IMR-90 (cell line): ENCODE data around the gene MAEL. TPM values are rescaled to one million over a fixed set of nuclear protein-coding genes. Genes with fewer than 3 reads are reported as not detected.

Experiments used
- ATAC-seq: fragments of 200-7000 bp; cut with Tn5 transposase; 2 replicates; pipeline ENCODE4 v1.9.1; 2020; ENCODE audit warnings: low read depth, mild to moderate bottlenecking, moderate library complexity
- BruUV-seq: library from RNA; stranded (reverse); fragments of 400-500 nt; replicated peaks from 2 replicates; lab custom pipeline; 2021; lab: Mats Ljungman, UMichigan
- CTCF ChIA-PET: fragments of 300-600 bp; formaldehyde crosslinking; extraction: SDS; loops from one replicate; lab custom pipeline; 2021; ENCODE audit warnings: antibody characterized with exemption; lab: Yijun Ruan, JAX
- POLR2A ChIA-PET: fragments of 300-600 bp; sonication (Branson Sonifier 250); formaldehyde crosslinking; loops from one replicate; lab custom pipeline; 2022; ENCODE audit warnings: antibody characterized with exemption; ENCODE audit not compliant: unreplicated experiment; lab: Charles Lee
- DNase-seq: peaks from one replicate; pipeline ENCODE4 v3.0.0; 2013
- H2AFZ ChIP-seq: replicated peaks from 2 replicates; pipeline ENCODE3; 2013; ENCODE audit warnings: low read length, mild to moderate bottlenecking; ENCODE audit not compliant: poor library complexity
- H2AK5ac ChIP-seq: 2 replicates; pipeline ENCODE4 v1.6.1; 2013; ENCODE audit warnings: low read depth, low read length, inconsistent platforms
- H2AK9ac ChIP-seq: replicated peaks from 2 replicates; pipeline ENCODE3; 2013; ENCODE audit warnings: mild to moderate bottlenecking, low read depth, low read length, moderate library complexity; ENCODE audit not compliant: poor library complexity
- H2BK120ac ChIP-seq: 2 replicates; pipeline ENCODE4 v1.6.1; 2013; ENCODE audit warnings: low read depth, low read length, inconsistent platforms
- H2BK15ac ChIP-seq: 3 replicates; pipeline ENCODE4 v1.6.1; 2013; ENCODE audit warnings: low read depth, low read length, inconsistent platforms
- H2BK20ac ChIP-seq: 2 replicates; pipeline ENCODE4 v1.6.1; 2013; ENCODE audit warnings: low read depth, mild to moderate bottlenecking, inconsistent platforms, low read length, moderate library complexity
- H2BK5ac ChIP-seq: 2 replicates; pipeline ENCODE4 v1.6.1; 2013; ENCODE audit warnings: mild to moderate bottlenecking, low read depth, low read length, inconsistent platforms; ENCODE audit not compliant: poor library complexity, severe bottlenecking
- H3K14ac ChIP-seq: replicated peaks from 2 replicates; pipeline ENCODE4 v1.6.1; 2013; ENCODE audit warnings: low read depth, low read length, inconsistent platforms
- H3K18ac ChIP-seq: 2 replicates; pipeline ENCODE4 v1.6.1; 2013; ENCODE audit warnings: low read depth, low read length, control low read depth
- H3K23ac ChIP-seq: 2 replicates; pipeline ENCODE4 v1.6.1; 2013; ENCODE audit warnings: low read depth, low read length, inconsistent platforms
- H3K27ac ChIP-seq: 2 replicates; pipeline ENCODE4 v1.5.1; 2013; ENCODE audit warnings: mild to moderate bottlenecking, control low read depth, low read length; ENCODE audit not compliant: insufficient read depth
- H3K27me3 ChIP-seq: 2 replicates; pipeline ENCODE4 v1.6.1; 2013; ENCODE audit warnings: low read length; ENCODE audit not compliant: control insufficient read depth, insufficient read depth
- H3K36me3 ChIP-seq: 2 replicates; pipeline ENCODE4 v1.6.1; 2013; ENCODE audit warnings: low read length, mixed read lengths; ENCODE audit not compliant: control insufficient read depth, insufficient read depth
- H3K4ac ChIP-seq: 2 replicates; pipeline ENCODE4 v1.6.1; 2013; ENCODE audit warnings: low read depth, low read length, inconsistent platforms
- H3K4me1 ChIP-seq: 2 replicates; pipeline ENCODE4 v1.6.1; 2013; ENCODE audit warnings: low read length, mixed read lengths; ENCODE audit not compliant: control insufficient read depth, insufficient read depth
- H3K4me2 ChIP-seq: 2 replicates; pipeline ENCODE4 v1.6.1; 2013; ENCODE audit warnings: low read depth, mild to moderate bottlenecking, control low read depth, low read length, moderate library complexity
- H3K4me3 ChIP-seq: 2 replicates; pipeline ENCODE4 v1.5.1; 2013; ENCODE audit warnings: low read depth, mild to moderate bottlenecking, control low read depth, low read length, moderate library complexity; ENCODE audit not compliant: insufficient read depth
- H3K56ac ChIP-seq: 2 replicates; pipeline ENCODE4 v1.6.1; 2013; ENCODE audit warnings: low read length, inconsistent platforms; ENCODE audit not compliant: insufficient read depth; ENCODE audit errors: extremely low read depth
- H3K79me1 ChIP-seq, 2 experiments: 2 replicates each; pipeline ENCODE4 v1.6.1; 2013; ENCODE audit warnings: low read length in 2 of 2, inconsistent platforms in 1 of 2, low read depth in 1 of 2
- H3K9ac ChIP-seq: 2 replicates; pipeline ENCODE4 v1.6.1; 2013; ENCODE audit warnings: low read depth, low read length, control low read depth
- H3K9me1 ChIP-seq: 2 replicates; pipeline ENCODE4 v1.6.1; 2013; ENCODE audit warnings: low read length, inconsistent platforms; ENCODE audit not compliant: insufficient read depth
- H3K9me3 ChIP-seq: 2 replicates; pipeline ENCODE4 v1.6.1; 2013; ENCODE audit warnings: low read length; ENCODE audit not compliant: control insufficient read depth, insufficient read depth
- H4K20me1 ChIP-seq: 2 replicates; pipeline ENCODE4 v1.6.1; 2013; ENCODE audit warnings: low read length, inconsistent platforms; ENCODE audit not compliant: insufficient read depth
- H4K5ac ChIP-seq: 2 replicates; pipeline ENCODE4 v1.6.1; 2013; ENCODE audit warnings: mild to moderate bottlenecking, low read depth, low read length, control low read depth
- H4K8ac ChIP-seq, 2 experiments: 2 replicates each; pipeline ENCODE4 v1.6.1; 2013; ENCODE audit warnings: low read depth in 2 of 2, low read length in 2 of 2, control low read depth in 1 of 2, inconsistent platforms in 1 of 2
- H4K91ac ChIP-seq: 2 replicates; pipeline ENCODE4 v1.6.1; 2013; ENCODE audit warnings: low read depth, low read length, inconsistent platforms; ENCODE audit not compliant: insufficient read depth
- BHLHE40 ChIP-seq: fragments of 150-350 bp; IDR thresholded peaks from 2 replicates; pipeline ENCODE4 v1.6.1; 2016; ENCODE audit warnings: mild to moderate bottlenecking, low read depth, low read length
- CHD1 ChIP-seq: IDR thresholded peaks from 2 replicates; pipeline ENCODE4 v1.6.1; 2012; ENCODE audit warnings: low read depth, low read length, improper control_type of control experiment
- MAZ ChIP-seq: IDR thresholded peaks from 2 replicates; pipeline ENCODE4 v1.6.1; 2012; ENCODE audit warnings: low read depth, mild to moderate bottlenecking, low read length, improper control_type of control experiment, moderate library complexity, borderline replicate concordance
- SMC3 ChIP-seq: fragments of 150-350 bp; IDR thresholded peaks from 2 replicates; pipeline ENCODE4 v1.6.1; 2016; ENCODE audit warnings: low read depth, mild to moderate bottlenecking, antibody characterized with exemption, low read length, moderate library complexity
- WGBS, 2 experiments: methylation state at CpG; one replicate each; pipeline versions ENCODE4 v1.1.5 to v1.1.7; 2013; ENCODE audit warnings: missing lambda C conversion rate in 2 of 2; ENCODE audit not compliant: insufficient read length in 1 of 2; ENCODE audit errors: extremely low coverage in 2 of 2; 5-methylcytosine and 5-hydroxymethylcytosine counted together
- dilution Hi-C: fragments of 300-500 bp; cut with HindIII; formaldehyde crosslinking; loops from one replicate; pipeline ENCODE4 v1.14.3; 2018; ENCODE audit warnings: low sequenced_read_pairs; ENCODE audit not compliant: unreplicated experiment
- in situ Hi-C: fragments of 300-500 bp; cut with MboI; formaldehyde crosslinking; loops from 3 replicates; pipeline ENCODE4 v1.14.3; 2019; ENCODE audit warnings: low sequenced_read_pairs, inconsistent platforms, mixed read lengths
- intact Hi-C: fragments of 100-400 bp; cut with micrococcal nuclease; formaldehyde crosslinking; loops from 2 replicates; pipeline ENCODE4 v1.10.0; 2022
- polyA plus RNA-seq, 3 experiments: library from polyadenylated mRNA; depleted of rRNA; stranded (reverse); fragments of >200 nt; gene quantifications; 2 replicates each; pipeline ENCODE4 v1.2.3, GENCODE V29; 2012; ENCODE audit warnings: low replicate concordance in 1 of 3
- total RNA-seq: library from RNA; depleted of rRNA; stranded (reverse); fragments of >200 nt; gene quantifications from 2 replicates; pipeline ENCODE4 v1.2.3, GENCODE V29; 2012

The MAEL gene
- total and polyA plus RNA-seq, 2 of the 4 experiments (the other 2 are of a cell fraction), result not detected

- Histone ChIP-seq H2AK9ac (no peak overlapping the region), H3K18ac (no peak overlapping the region), H2BK15ac (no peak overlapping the region), H3K9me1 (no peaks in the 10 kb centered on the region), H4K20me1 (no peaks in the 10 kb centered on the region), H2BK120ac (no peak overlapping the region), H3K4me1 (no peaks in the 10 kb centered on the region), H3K27ac (no peak overlapping the region), H2AK5ac (no peak overlapping the region), H2BK5ac (no peak overlapping the region), H3K14ac (no peak overlapping the region), H3K23ac (no peak overlapping the region), H3K56ac (no peak overlapping the region), H3K27me3 (no peaks in the 10 kb centered on the region), H3K79me1 (no peaks in the 10 kb centered on the region), H3K9ac (no peak overlapping the region), H3K36me3 (no peaks in the 10 kb centered on the region), H2BK20ac (no peak overlapping the region), H4K91ac (no peak overlapping the region), H3K4me3 (no peak overlapping the region), H2AFZ (no peak overlapping the region), H3K4me2 (no peak overlapping the region), H4K8ac (no peak overlapping the region), H3K9me3 (no peaks in the 10 kb centered on the region), H4K5ac (no peak overlapping the region), H3K4ac (no peak overlapping the region)
- TF ChIP-seq MAZ (no peak), CHD1 (no peak), BHLHE40 (no peak), SMC3 (no peak)
- ChIA-PET CTCF (no interaction called here), POLR2A (no interaction called here)
- in situ Hi-C loops, result no loop called here
- intact Hi-C loops, result no loop called here
- no peak for DNase-seq
- BruUV-seq, result no TSS peak
- WGBS, 2 experiments, result 33% methylated on average over 2 of the region's 2 CpGs; no CpG with 5 or more reads in 1 of the 2 experiments
- dilution Hi-C loops, result no loop called here
- no peak for ATAC-seq
Measured at GRCh38 chr1:167012570-167012969, 23.5 kb downstream of the MAEL start.
